Memory B cell (primary cell): ENCODE data around the gene EDN2.

Experiments used
- ATAC-seq: fragments of 150-1000 bp; cut with Tn5 transposase; 2 replicates; pipeline ENCODE4 v1.10.0; 2021; ENCODE audit warnings: low read depth, mild to moderate bottlenecking, moderate library complexity
- DNase-seq, 2 donors: peaks; one replicate each; pipeline ENCODE4 v3.0.0; 2022; ENCODE audit warnings: low spot score in 2 of 2
- H3K27ac Mint-ChIP-seq: one replicate; pipeline ENCODE4 v1.8.0; 2022; ENCODE audit warnings: mild to moderate bottlenecking, moderate library complexity, mixed read lengths
- H3K27me3 Mint-ChIP-seq: one replicate; pipeline ENCODE4 v1.8.0; 2022; ENCODE audit warnings: mixed read lengths
- H3K36me3 Mint-ChIP-seq: one replicate; pipeline ENCODE4 v1.8.0; 2022; ENCODE audit warnings: mild to moderate bottlenecking, mixed read lengths
- H3K4me1 Mint-ChIP-seq: one replicate; pipeline ENCODE4 v1.8.0; 2022; ENCODE audit warnings: mixed read lengths
- H3K4me3 Mint-ChIP-seq: one replicate; pipeline ENCODE4 v1.8.0; 2022; ENCODE audit warnings: mild to moderate bottlenecking, moderate library complexity, mixed read lengths
- H3K9me3 Mint-ChIP-seq: one replicate; pipeline ENCODE4 v1.8.0; 2022; ENCODE audit warnings: mixed read lengths

EDN2 gene

DNA sequence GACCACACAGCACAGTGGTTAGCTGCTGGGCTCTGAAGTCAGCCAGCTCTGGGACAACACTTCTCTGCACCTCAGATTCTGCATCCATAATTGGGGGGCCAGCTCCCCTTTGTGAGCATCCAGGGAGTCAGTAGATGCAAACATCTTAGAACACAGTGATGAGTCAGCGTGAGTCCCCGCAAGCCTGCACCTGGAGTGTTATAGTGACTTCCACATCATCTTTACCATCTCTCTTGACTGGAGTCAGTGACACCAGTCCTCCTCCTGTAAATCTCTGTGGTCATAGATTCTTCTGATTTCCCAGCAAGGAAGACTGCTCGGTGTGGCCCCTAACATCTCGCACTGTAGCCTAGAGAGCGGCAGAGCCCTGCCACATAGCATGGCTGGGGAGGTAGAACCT is 13.9 kb upstream of the EDN2 start:
- Mint-ChIP-seq H3K9me3 (no peaks in the 10 kb centered on the region), H3K27ac (no peak overlapping the region), H3K36me3 (no peaks in the 10 kb centered on the region), H3K4me3 (no peak overlapping the region), H3K4me1 (peaks cover 5% of the 10 kb centered on the region), H3K27me3 (peaks cover 8% of the 10 kb centered on the region)
- DNase-seq, result no peak
- ATAC-seq, result no peak

DNA sequence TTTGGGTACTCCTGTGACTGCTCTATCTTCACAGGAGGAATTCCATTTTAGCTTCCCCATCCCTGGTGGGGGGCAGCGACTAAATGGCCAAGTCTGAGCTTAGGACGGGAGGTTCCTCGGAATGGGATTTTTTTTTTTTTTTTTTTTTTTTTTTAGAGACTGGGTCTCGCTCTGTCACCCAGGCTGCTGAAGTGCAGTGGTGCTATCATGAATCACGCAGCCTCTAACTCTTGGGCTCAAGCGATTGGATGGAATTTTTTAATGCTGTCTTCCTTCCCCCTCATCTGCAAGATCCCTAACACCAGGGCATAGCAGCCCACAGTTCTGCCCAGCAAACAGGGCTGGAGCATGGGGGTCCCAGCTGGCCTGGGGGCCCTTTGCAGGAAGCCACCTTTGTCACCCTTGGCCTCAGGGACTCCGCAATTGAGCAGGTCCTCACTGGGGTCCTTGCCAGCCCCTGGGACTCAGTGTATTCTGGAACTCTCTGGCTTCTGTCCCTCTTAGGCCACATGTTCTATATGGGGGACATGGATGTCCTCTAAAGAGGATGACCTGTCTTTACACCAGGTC is 13.1 kb upstream of the EDN2 start:
- DNase-seq (no peak), ATAC-seq (no peak)
- H3K36me3 Mint-ChIP-seq, result no peaks in the 10 kb centered on the region
- H3K27ac Mint-ChIP-seq, result no peak overlapping the region
- H3K4me3 Mint-ChIP-seq, result no peak overlapping the region
- H3K9me3 Mint-ChIP-seq, result no peaks in the 10 kb centered on the region
- H3K4me1 Mint-ChIP-seq, result peaks cover 5% of the 10 kb centered on the region
- H3K27me3 Mint-ChIP-seq, result peaks cover 8% of the 10 kb centered on the region

DNA sequence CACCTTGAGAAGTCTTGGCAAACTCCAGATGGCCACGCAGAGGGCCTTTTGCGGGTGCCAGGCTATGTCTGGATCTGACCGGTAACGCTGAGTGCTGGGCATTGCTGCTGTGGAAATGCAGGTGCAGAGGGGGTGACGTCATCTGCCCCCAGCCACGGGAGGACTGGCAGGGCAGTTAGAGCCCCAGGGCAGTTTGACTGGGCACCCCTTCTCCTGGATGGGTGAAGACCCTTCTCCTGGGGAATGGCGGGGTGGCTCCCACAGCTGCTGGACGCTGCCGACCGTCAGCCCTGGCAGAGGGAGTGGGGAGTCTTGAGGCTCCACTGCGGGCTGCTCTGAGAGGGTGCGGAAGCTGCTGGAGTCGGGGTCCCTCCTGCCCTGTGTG is 12.6 kb upstream of the EDN2 start:
- DNase-seq, result no peak
- Mint-ChIP-seq H3K4me1 (peaks cover 5% of the 10 kb centered on the region), H3K9me3 (no peaks in the 10 kb centered on the region), H3K27me3 (peaks cover 8% of the 10 kb centered on the region), H3K4me3 (no peak overlapping the region), H3K36me3 (no peaks in the 10 kb centered on the region), H3K27ac (no peak overlapping the region)
- no peak for ATAC-seq

DNA sequence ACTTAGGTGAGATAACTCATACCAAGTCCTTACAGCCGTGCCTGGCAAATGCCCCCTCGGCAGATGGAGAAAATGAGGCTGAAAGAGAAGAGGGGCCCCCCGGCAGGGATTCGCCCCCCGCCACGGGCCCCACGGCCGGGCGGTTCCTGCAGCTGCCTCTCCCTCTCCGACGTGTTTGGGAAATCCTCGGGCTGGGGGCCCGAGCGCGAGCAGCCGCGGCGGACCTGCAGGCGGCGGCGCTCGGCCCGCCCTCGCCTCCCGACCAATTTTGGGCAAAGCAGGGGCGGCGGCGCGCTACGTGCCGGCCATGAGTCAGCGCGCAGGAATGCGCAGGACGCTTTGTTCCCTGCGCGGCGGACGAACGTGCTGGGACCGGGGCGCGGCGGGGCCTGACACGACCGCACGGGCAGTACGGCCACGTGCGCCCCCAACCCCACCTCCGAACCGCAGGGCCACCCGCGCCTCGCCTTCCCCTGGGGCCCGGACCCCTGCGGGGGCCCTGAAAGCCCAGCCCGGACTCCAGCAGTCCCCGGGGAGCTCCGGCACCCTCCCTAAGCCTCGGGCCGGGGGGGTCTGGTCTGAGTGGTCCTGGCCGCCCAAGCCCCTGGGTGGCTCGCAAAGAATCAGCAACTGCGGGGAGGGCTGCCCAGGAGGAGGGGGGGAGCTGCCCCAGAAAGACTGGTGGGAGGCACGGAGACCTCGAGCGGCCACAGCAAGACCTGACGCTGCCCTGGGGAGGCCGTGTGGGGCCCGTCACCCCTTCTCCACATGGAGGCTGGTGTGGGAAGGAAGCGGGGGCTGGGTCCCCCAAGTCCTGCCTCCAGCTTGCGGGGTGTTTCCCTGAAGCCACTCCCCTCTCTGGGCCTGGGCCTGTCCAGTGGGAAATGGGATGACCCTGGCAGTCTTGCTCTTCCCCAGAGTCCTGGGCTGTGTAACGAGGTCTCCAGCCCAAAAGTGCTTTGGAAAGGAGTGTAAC is 11.9 kb upstream of the EDN2 start:
- Mint-ChIP-seq H3K4me1 (peaks cover 5% of the 10 kb centered on the region), H3K27me3 (peaks cover 8% of the 10 kb centered on the region), H3K27ac (no peak overlapping the region), H3K36me3 (no peaks in the 10 kb centered on the region), H3K4me3 (no peak overlapping the region), H3K9me3 (no peaks in the 10 kb centered on the region)
- no peak for ATAC-seq
- DNase-seq, result no peak

DNA sequence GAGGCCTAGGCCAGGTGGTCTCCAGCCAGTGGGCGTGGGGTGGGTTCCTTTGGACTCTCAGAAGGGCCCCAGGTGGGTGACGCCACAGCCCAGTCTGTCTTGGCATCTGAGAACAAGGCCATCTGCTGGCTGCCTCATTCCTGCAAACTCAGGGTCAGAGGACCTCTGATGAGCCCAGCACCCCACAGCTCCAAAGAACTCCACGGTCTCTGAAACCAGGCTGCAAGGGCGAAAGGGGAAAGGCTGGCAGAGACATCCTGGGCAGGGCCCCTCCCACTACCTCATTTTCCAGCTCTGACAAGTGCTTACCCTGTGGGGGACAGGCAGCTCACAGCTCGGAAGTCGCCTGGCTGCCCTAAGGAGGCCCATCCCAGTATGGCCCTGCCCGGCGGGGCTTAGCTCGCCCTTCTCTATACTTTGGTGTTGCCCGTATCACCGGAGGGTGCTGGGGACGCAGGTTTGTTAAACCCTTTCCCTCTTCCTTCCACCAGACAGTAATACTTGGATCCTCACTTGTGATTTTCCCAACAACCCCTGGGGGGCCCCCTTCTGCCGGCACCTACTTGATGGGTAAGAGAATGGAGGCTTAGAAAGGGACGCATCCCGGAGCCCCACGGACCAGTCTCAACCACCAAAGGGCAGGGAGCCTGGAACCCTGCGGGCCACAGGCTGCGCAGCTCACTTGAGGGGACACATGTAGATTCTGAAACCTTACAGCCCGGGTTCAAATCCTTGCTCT is 10.9 kb upstream of the EDN2 start:
- Mint-ChIP-seq H3K4me1 (peaks cover 5% of the 10 kb centered on the region), H3K27me3 (peaks cover 8% of the 10 kb centered on the region)

DNA sequence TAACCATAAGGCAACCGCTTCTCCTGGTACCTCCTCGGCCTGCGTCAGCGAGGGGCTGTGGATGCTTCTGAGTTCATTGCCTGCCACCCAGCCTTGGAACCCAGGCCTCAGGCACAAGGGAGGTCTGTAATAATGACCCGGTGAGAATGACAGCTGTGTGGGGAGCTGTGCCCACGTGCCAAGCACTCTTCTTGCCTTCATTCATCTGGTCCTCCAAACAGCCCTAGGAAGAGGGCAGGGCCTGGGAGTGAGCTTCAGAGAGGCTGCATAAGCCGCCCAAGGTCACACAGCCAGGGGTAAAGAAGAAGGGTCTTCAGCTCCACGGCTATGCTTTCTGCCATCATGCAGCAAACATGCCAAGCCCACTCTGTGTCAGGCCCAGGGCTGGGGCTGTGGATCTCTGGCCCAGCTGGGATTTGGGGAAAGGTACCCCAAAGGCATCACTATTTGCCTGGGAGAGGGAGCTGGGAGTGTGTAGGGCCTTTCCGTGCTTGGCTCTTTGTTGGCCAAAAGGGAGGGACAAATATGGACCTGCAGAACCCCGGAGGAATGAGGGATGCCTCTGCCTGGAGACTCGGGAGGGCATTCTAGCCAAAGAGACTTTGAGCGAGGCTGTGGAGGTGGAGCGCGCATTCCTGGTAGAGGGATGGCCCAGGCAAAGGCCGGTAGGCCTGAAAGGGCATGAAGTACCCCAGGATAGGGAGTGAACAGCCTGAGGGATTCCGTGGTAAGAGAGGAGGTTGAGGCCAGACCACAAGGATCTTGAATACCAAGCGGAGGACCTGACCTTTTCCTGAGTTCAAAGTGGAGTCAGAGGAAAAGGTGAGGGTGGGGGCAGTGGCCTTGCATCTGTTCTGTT is 10.1 kb upstream of the EDN2 start:
- Mint-ChIP-seq H3K9me3 (peaks cover 3% of the 10 kb centered on the region), H3K36me3 (peaks cover 3% of the 10 kb centered on the region), H3K27me3 (peaks cover 13% of the 10 kb centered on the region), H3K4me3 (no peak overlapping the region), H3K4me1 (peaks cover 8% of the 10 kb centered on the region), H3K27ac (no peak overlapping the region)
- ATAC-seq (no peak), DNase-seq (no peak)

More for the DNA sequence above, 10.9 kb upstream of the EDN2 start:
- H3K36me3 Mint-ChIP-seq, result no peaks in the 10 kb centered on the region
- no peaks in the 10 kb centered on the region for H3K9me3 Mint-ChIP-seq
- DNase-seq (no peak), ATAC-seq (no peak)
- peak overlapping the region; percentile 60 for H3K27ac Mint-ChIP-seq
- H3K4me3 Mint-ChIP-seq, result no peak overlapping the region

DNA sequence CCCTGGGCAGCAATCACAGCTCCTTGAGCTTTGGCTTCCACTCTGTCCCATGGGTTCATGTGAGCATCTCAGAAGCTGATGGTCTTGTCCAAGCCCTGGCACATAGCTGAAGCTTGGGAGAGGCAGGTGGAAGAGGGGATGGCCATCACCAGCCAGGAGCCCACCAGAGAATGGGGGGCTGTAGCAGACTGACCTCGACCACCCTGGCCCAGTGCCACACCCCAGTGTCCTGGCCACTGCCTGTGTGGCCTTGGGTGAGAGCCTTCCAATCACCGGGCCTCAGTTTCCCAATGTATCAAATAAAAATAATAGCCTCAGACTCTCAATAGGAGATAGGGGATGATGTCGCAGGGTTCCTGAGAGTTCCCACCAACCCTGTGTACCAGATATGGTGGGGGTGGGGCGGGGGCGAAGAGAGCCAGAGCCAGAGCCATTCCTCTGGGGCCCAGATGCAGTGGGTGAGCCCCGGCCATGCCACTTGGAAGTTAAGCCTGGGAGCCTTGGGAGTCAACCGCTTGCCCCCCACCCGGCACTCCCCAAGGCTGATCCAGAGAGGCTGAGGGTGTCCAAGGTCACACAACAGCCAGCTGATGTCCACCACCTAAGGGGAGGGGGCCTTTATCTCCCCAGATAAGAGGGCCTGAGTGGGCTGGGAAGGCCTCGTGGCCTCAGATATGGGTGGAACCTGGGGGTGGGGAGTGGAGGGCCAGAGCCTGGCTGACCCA is 9.3 kb upstream of the EDN2 start:
- H3K4me1 Mint-ChIP-seq, result peaks cover 12% of the 10 kb centered on the region
- peaks cover 17% of the 10 kb centered on the region for H3K27me3 Mint-ChIP-seq
- DNase-seq (no peak), ATAC-seq (no peak)
- peaks cover 6% of the 10 kb centered on the region for H3K9me3 Mint-ChIP-seq
- no peak overlapping the region for H3K4me3 Mint-ChIP-seq
- peaks cover 6% of the 10 kb centered on the region for H3K36me3 Mint-ChIP-seq
- H3K27ac Mint-ChIP-seq, result no peak overlapping the region

DNA sequence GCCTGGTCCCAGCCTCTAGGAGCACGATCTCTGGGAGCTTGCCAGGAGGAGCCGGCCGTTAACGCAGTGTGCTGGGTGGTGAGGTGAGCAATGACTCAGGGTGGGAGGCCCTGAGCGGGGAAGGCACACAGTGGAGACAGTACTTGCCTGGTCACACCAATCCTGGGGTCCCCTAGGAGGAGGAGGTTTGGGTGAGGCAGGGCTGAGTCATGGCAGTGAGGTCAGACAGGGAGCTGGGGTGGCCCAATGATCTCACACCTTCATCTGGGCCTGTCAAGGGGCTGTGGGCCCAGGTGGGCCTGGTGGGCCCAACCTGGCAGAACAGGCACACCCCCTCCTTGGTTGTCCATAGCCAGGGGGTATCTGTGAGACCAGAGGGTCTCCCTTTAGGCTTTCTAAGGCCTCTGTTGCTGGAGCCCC is 8.6 kb upstream of the EDN2 start:
- H3K4me1 Mint-ChIP-seq, result peaks cover 12% of the 10 kb centered on the region
- H3K27me3 Mint-ChIP-seq, result peaks cover 17% of the 10 kb centered on the region
- H3K27ac Mint-ChIP-seq, result no peak overlapping the region
- DNase-seq, result no peak
- peaks cover 6% of the 10 kb centered on the region for H3K9me3 Mint-ChIP-seq
- ATAC-seq, result no peak
- H3K36me3 Mint-ChIP-seq, result peaks cover 6% of the 10 kb centered on the region
- H3K4me3 Mint-ChIP-seq, result no peak overlapping the region

DNA sequence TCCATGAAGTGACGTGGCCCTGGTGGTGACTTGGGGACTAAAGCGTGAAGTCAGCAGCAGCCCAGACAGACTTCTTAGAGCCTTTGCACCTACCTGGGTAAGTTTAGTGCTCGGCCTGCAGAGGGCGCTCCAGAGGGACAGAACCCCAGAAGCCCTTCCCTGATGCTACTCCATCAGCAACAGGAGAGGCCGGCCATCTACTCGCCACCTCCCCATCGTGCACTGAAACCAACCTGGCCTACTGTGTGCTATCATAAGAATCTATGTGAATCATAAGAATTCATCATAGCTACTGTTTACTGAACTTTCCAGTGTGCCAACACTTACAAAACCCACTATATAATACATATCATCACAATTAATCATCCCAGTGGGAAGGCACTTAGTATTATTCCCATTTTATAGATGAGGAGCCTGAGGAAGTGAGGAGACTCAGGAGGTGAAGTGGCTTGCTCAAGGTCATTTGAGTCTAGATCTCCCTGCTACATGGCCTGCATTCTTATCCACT is 7.9 kb upstream of the EDN2 start:
- Mint-ChIP-seq H3K9me3 (peaks cover 6% of the 10 kb centered on the region), H3K4me1 (peaks cover 12% of the 10 kb centered on the region), H3K4me3 (no peak overlapping the region), H3K27me3 (peaks cover 17% of the 10 kb centered on the region), H3K27ac (no peak overlapping the region), H3K36me3 (peaks cover 6% of the 10 kb centered on the region)
- no peak for DNase-seq
- no peak for ATAC-seq

DNA sequence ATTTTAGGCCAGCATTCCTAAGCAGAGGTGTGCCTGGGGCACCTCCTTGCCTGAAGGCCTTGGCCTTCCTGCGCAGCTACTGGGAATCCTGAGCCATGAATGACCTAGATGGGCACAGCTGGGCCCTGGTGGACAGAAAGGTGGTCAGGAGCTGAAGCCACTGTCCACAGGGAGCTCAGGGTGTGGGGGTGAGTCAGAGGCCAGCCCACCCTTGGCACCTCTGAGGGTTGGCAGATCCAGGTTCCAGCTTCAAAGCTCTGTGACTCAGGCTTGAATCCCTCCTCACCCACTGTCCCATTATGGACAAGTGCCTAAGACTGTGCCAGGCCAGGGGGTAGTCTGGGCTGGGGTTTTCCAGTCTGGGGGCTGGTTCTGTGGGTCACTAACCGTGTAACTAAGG is 6.4 kb upstream of the EDN2 start:
- H3K36me3 Mint-ChIP-seq, result peaks cover 6% of the 10 kb centered on the region
- DNase-seq (no peak), ATAC-seq (no peak)
- peaks cover 23% of the 10 kb centered on the region for H3K27me3 Mint-ChIP-seq
- H3K9me3 Mint-ChIP-seq, result peaks cover 6% of the 10 kb centered on the region
- H3K27ac Mint-ChIP-seq, result no peak overlapping the region
- peaks cover 17% of the 10 kb centered on the region for H3K4me1 Mint-ChIP-seq
- no peak overlapping the region for H3K4me3 Mint-ChIP-seq

DNA sequence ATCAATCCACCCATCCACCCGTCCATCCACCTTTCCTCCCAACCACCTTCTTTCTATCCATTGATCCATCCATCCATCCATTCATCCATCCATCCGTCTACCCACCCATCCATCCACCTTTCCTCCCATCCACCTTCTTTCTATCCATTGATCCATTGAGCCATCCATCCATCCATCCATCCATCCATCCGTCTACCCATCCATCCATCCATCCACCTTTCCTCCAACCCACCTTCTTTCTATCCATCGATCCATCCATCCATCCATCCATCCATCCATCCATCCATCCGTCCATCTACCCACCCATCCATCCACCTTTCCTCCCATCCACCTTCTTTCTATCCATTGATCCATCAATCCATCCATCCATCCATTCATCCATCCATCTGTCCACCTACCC is 5.1 kb upstream of the EDN2 start:
- DNase-seq (no peak), ATAC-seq (no peak)
- Mint-ChIP-seq H3K9me3 (peaks cover 6% of the 10 kb centered on the region), H3K27ac (no peak overlapping the region), H3K27me3 (peaks cover 17% of the 10 kb centered on the region), H3K36me3 (peaks cover 6% of the 10 kb centered on the region), H3K4me1 (peaks cover 13% of the 10 kb centered on the region), H3K4me3 (no peak overlapping the region)

DNA sequence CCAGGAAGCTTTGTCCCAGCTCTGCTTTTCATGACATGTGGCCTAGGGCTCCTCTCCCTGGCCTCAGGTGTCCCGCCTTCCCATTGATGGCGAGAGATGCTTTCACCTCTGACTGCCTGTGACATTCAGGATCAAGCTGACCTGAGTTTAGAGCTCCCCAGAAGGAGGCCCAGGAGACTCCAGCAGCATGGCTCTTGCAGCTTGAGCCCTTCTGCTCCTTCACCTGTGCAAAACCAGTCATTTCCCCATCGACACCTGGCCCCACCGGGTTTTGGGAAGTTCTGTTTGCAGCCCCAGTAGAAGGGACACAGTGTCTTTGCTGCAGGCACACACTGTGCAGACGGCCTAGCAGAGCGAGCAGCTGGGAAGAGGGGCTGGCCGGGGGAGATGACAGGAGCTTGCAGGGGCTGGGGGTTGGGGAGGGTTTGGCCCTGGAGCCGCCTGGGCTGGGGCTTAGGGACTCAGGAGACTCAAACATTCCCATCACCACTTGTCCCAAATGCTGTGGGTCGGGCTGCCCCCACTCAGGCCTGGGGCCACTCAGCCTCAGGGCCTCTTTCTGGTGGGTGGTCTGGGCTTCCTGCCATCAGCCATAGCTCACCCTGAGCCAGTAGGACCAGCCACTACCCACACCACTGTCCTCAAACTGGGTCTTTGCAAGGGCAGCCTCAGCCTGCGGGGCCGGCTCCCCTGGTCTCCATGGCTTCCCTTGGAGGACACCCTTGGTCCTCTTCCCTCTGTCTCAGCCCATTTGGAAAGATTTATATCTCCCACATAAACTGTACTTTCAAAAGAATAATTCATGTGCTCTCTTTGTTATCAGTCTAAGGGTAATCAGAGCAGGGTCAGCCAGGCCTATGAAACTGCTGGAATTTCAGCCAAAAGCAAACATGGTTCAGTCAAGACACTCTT is 3.8 kb upstream of the EDN2 start:
- peaks cover 6% of the 10 kb centered on the region for H3K9me3 Mint-ChIP-seq
- H3K36me3 Mint-ChIP-seq, result peaks cover 6% of the 10 kb centered on the region
- ATAC-seq (no peak), DNase-seq (no peak)
- no peak overlapping the region for H3K4me3 Mint-ChIP-seq
- H3K27me3 Mint-ChIP-seq, result peaks cover 20% of the 10 kb centered on the region
- H3K27ac Mint-ChIP-seq, result no peak overlapping the region
- peaks cover 13% of the 10 kb centered on the region for H3K4me1 Mint-ChIP-seq
